ENCODE measurements around the gene PARL. TPM values are rescaled to one million over a fixed set of nuclear protein-coding genes. Genes with fewer than 3 reads are reported as not detected.

PARL gene
- total RNA-seq, 1 experiment from 2014 or later = 68.7 TPM

DNA sequence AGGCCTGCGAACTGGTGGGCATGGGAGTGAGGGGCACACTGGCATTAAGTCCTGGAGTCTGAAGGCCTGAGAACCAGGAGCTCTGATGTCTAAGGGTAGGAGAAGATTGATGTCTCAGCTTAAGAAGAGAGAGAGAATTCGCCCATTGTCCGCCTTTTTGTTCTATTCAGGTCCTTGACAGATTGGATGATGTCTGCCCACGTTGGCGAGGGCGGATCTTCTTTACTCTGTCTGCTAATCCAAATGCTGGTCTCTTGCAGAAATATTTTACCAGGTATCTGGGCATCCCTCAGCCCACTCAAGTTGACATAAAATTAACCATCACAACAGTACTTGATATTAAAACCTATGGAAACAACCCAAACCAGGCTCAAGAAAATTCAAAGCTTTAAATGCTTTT, 103.4 kb downstream of the PARL start:
- DNase-seq (ENCODE audit: low read depth, low spot score) = no peak
- in situ Hi-C loops (cut with HindIII; ENCODE audit: low pct_unique_long_range_greater_than_20kb, low sequenced_read_pairs) = no loop called here

DNA sequence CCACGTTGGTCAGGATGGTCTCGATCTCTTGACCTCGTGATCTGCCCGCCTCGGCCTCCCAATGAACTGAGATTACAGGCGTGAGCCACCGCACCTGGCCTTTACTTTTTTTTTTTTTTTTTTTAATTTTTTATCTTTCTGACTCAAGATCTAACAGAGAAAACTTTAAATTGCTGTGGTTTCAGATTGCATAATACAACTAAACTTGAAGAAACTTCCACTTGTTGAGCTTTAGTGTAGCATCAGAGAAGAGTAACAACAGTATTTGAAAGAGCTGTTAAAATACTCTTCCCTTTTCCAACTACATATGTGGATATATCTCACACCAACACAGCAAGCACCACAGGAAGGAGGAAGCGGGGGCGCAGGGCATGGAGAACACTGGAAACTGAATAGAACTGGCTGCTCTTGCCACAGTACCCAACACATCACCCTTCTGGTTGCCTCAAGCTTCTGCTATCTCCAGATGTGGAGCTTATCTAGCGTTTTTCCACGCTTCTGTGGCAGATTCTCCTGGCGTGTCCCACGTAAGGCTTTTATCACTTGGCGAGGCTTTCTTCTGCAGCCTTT, 104.7 kb downstream of the PARL start:
- in situ Hi-C loops (cut with HindIII; ENCODE audit: low pct_unique_long_range_greater_than_20kb, low sequenced_read_pairs) = no loop called here

More for the DNA sequence above, 104.7 kb downstream of the PARL start:
- DNase-seq (ENCODE audit: low read depth, low spot score) = no peak

Small RNA genes lying within 50 kb of the gene (small RNA-seq; reads per million reads assigned to genes)
- 0 reads per million in 2 experiments for gene MIR4448

Other genes with a start within 250 kb of the PARL start
- 79.1 and 85.8 TPM in 2 replicates for gene KLHL24, start 249.3 kb downstream of the PARL start, total RNA-seq (2014; rRNA removed; shearing (Covaris generic))
- gene YEATS2, start 187.1 kb downstream of the PARL start, total RNA-seq (2014; rRNA removed; shearing (Covaris generic)) = 28.8 and 30.7 TPM in 2 replicates
- gene MAP6D1, start 59.3 kb downstream of the PARL start, total RNA-seq (2014; rRNA removed; shearing (Covaris generic)) = 4.5 and 5.7 TPM in 2 replicates
- 9.7 and 12.3 TPM in 2 replicates for gene ABCC5, start 133.0 kb upstream of the PARL start, total RNA-seq (2014; rRNA removed; shearing (Covaris generic))
- gene HTR3D, start 146.9 kb upstream of the PARL start, total RNA-seq (2014; rRNA removed; shearing (Covaris generic)) = not detected in 2 replicates
- gene HTR3C, start 168.2 kb upstream of the PARL start, total RNA-seq (2014; rRNA removed; shearing (Covaris generic)) = not detected in 2 replicates
- not detected in 2 replicates for gene HTR3E, start 212.2 kb upstream of the PARL start, total RNA-seq (2014; rRNA removed; shearing (Covaris generic))

All from SK-MEL-5 (cell line).